Measurements from ENCODE around the gene FOXJ1. TPM values are rescaled to one million over a fixed set of nuclear protein-coding genes. Genes with fewer than 3 reads are reported as not detected.

FOXJ1 gene
- total RNA-seq, 1 donor, result 4.6 TPM

GRCh38 chr17:76130473-76130872 lies 10.6 kb downstream of the FOXJ1 start:
- no peak for DNase-seq (ENCODE audit: low read depth in 2 of 3, low spot score in 2 of 3)

- DNase-seq (ENCODE audit: low read depth in 2 of 3, low spot score in 2 of 3), result no peak
Measured at GRCh38 chr17:76125922-76126321, 15.1 kb downstream of the FOXJ1 start.

GRCh38 chr17:76125391-76125675 lies 15.7 kb downstream of the FOXJ1 start:
- no peak for DNase-seq (ENCODE audit: low read depth in 2 of 3, low spot score in 2 of 3)

GRCh38 chr17:76124582-76125390 lies 16.3 kb downstream of the FOXJ1 start:
- no peak for DNase-seq (ENCODE audit: low read depth in 2 of 3, low spot score in 2 of 3)

- no peak for DNase-seq (ENCODE audit: low read depth in 2 of 3, low spot score in 2 of 3)
Measured at GRCh38 chr17:76123749-76124581, 17.1 kb downstream of the FOXJ1 start.

GRCh38 chr17:76123191-76123499 lies 17.9 kb downstream of the FOXJ1 start:
- DNase-seq (ENCODE audit: low read depth in 2 of 3, low spot score in 2 of 3), result no peak

- DNase-seq (ENCODE audit: low read depth in 2 of 3, low spot score in 2 of 3), result no peak
Measured at GRCh38 chr17:76122431-76123190, 18.4 kb downstream of the FOXJ1 start.

GRCh38 chr17:76121932-76122430 lies 19.1 kb downstream of the FOXJ1 start:
- peak in 2 of 3 donors; percentile 52 to 55 for DNase-seq (ENCODE audit: low read depth in 2 of 3, low spot score in 2 of 3)

- no peak for DNase-seq (ENCODE audit: low read depth in 2 of 3, low spot score in 2 of 3)
Measured at GRCh38 chr17:76120658-76121008, 20.4 kb downstream of the FOXJ1 start.

- DNase-seq (ENCODE audit: low read depth in 2 of 3, low spot score in 2 of 3), result no peak
Measured at GRCh38 chr17:76119409-76120371, 21.4 kb downstream of the FOXJ1 start.

- no peak for DNase-seq (ENCODE audit: low read depth in 2 of 3, low spot score in 2 of 3)
Measured at GRCh38 chr17:76115138-76115754, 25.8 kb downstream of the FOXJ1 start.

GRCh38 chr17:76111956-76112355 lies 29.1 kb downstream of the FOXJ1 start:
- no peak for DNase-seq (ENCODE audit: low read depth in 2 of 3, low spot score in 2 of 3)

GRCh38 chr17:76107509-76107908 lies 33.5 kb downstream of the FOXJ1 start:
- DNase-seq (ENCODE audit: low read depth in 2 of 3, low spot score in 2 of 3), result peak in 1 of 3 donors; percentile 47

- no peak for DNase-seq (ENCODE audit: low read depth in 2 of 3, low spot score in 2 of 3)
Measured at GRCh38 chr17:76106703-76107102, 34.3 kb downstream of the FOXJ1 start.

- no peak for DNase-seq (ENCODE audit: low read depth in 2 of 3, low spot score in 2 of 3)
Measured at GRCh38 chr17:76104896-76105231, 36.2 kb downstream of the FOXJ1 start.

- no peak for DNase-seq (ENCODE audit: low read depth in 2 of 3, low spot score in 2 of 3)
Measured at GRCh38 chr17:76104140-76104895, 36.7 kb downstream of the FOXJ1 start.

- peak; percentile 92 to 97 (median 93) for DNase-seq (ENCODE audit: low read depth in 2 of 3, low spot score in 2 of 3)
Measured at GRCh38 chr17:76103274-76104139, 37.5 kb downstream of the FOXJ1 start, which contains the start of gene EXOC7. Gene EXOC7 (minus strand): TSS chr17:76103787. CDS start chr17:76103692, 95 bp downstream.

GRCh38 chr17:76102944-76103273 lies 38.1 kb downstream of the FOXJ1 start:
- DNase-seq (ENCODE audit: low read depth in 2 of 3, low spot score in 2 of 3), result peak in 1 of 3 donors; percentile 14
